Activated T-helper 9 cell treated with anti-CD3 and anti-CD28 coated beads, Interleukin-2, amount 50 U/mL, for 16 hours (primary cell): Measurements from ENCODE around the gene CLEC4F.
"Not testable (repeated sequence)": the region's sequence is repeated elsewhere in the genome, so short reads cannot be mapped to it uniquely, and the experiment has no call there.

Experiments
- DNase-seq: peaks from one replicate; pipeline ENCODE4 v3.0.0-alpha.2; 2020; ENCODE audit warnings: low read depth

Gene CLEC4F

DNA sequence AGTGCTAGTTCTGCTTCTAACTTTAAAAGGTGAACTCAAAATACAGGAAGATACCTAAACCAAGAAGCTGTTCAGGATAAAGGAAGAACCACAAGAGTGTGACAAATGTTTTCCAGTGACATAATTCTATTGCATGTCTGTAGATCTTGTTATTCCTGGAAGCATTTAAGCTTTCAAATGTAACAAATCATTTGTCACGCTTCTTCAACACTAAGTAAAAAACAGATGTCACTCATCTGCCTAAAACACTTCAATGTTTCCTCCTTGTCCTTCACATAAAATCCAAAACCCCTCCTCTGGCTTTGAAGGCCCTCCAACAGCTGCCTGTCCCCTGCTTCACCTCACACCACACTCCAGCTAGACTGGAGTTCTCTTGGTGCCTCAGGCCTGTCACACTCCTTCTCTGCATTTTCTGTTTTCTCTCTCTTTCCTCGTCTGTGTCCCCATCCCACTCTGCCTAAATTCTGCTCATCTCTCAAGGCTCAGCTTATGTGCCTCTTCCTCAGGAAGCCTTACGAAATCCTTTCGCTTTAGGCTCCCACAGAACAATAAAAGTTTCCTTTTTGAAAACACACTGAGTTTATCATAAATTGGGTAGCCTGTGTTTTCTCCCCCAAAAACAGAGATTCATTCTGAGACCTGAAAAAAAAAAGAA, 6.4 kb upstream of the CLEC4F start:
- no peak for DNase-seq

DNA sequence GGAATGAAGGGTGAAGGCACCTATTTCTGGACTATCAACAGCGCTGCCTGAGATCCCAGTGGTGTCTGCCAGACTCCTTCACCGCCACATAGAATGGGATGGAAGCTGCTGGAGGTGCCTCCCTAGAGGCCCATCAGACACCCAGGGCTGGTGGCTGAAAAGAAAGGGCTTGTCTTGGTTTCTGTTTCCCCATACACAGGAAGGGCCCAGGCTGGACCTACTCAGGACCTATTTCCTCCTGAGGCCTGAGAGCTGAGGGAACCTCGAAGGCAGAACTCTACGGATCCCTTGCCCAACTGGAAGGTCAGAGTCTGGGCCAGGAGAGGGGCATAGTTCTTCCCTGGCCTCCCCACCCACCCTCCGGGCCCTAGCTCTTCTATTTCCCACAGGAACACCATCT, 2.9 kb upstream of the CLEC4F start:
- no peak for DNase-seq

DNA sequence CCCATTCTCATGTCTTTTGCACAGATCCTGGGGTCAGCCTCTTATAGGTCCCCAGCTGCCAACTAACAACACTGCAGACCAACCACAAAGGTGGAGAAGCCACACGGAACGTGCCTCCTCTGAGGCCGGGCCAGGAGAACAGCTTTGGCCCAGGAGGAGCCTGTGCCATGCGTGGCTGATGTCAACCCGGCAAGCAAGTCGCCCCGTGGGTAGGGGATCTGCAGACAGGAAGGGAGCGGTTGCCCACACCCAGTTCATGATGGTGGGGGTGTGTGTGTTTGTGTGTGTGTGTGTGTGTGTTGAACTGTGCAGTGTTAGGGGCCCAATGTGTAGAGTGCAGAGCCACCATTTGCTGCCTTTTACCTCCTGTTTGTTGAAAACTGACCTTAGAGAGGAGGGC, 2.4 kb upstream of the CLEC4F start:
- DNase-seq: no peak

DNA sequence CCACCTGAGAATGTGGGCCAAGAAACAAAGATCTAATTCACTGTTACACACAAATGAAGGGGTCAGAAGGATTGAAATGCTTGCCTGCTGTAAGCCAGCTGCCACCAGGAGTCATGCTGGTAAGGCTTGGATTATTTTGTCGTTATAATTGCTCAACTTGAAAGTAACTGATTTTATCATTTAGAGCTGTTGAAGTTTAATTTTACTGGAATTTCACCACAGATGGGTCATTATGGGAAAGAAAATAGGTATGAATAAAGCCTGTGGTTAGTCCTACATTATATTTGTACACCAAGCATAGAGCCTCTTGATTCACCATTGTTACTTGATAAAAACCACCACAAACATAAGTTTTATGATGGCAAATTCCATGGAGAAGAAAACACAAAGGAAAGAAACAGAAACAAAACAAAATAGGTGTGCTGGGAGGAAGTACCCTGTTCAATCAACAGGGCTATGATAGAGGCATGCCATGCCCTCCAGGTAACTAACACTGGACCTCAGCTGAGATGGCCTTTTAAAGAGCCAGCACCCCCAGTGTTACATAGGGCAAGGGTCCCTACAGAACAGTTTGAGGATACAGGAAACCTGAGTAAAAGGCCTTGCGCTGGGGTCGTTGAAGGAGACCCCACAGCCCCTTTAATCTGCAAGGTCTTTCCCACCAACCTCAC, 3.0 kb downstream of the CLEC4F start:
- no peak for DNase-seq

DNA sequence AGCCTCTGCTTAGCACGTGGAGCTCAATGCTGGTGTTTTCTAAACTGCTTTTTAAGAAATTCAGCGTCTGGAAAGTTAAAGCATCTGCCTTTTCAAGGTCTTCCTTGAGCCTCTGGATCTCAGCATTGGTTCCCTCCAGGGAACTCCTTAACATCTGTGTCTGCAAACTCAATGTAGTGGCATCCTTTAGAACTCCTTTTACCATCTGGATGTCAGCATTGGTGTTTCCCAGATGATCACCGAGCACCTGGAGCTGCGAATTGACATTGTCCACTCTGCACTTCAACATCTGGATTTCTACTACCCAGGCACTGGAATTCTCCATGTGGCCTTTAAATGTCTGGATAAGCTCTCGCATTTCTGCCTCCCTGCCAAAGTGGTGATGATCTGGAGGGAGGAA, 3.7 kb downstream of the CLEC4F start:
- DNase-seq: no peak

DNA sequence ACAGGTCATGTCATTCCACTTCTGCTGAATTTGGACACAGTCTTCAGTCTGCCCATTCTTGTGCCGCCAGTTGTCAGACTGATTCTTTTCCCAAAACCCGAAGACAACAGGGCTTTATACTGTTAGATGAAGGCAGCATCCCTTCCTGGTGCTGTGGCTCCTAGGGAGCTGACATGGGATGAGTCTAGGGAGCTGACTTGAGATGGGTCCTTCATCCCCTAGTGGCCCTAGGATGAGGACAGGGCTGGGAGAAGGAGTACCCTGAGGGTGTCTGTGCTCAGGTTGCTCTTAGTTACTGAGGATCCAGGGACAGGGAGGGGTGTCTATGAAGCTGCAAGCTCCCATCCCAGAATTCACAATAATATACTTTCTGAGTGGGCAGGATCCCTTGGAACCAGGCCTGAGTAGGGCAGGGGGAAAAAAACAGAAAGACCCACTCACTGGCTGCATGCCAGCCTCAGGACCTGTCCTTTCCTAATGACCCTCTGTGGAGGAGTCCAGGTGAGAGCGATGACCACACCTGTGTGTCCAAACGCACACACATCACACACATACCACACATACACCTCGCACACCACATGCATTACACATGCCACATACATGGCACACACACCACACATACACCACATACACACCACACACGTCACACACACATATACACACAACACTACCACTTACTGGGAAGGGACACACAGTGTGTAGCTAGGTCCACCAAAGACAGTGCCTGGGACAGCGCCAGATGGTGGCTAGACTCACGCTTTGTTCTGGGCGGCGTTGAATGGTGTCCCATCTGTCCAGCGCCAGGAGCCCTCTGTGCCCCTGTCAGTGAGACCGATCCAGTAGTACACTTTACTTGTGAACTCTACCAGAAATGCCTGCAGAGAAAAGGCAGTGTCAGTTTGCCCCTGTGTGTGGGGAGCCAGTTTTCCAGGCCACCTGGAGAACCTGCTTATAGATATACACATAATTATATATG, 11.1 kb downstream of the CLEC4F start:
- no peak for DNase-seq

DNA sequence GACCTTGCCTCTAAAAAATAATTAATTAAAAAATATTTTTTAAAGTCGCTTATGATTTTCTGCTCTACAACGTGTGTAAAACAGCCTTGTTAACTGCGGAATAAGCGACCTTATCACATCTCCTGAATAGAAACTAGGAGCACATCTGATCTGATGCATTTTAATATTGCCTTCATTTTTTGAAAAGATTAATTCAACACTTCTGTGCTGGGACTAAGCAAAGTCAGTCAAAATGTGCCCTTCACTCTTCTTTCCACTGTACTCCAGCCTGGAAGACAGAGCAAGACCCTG, 12.6 kb downstream of the CLEC4F start:
- DNase-seq: no peak

DNA sequence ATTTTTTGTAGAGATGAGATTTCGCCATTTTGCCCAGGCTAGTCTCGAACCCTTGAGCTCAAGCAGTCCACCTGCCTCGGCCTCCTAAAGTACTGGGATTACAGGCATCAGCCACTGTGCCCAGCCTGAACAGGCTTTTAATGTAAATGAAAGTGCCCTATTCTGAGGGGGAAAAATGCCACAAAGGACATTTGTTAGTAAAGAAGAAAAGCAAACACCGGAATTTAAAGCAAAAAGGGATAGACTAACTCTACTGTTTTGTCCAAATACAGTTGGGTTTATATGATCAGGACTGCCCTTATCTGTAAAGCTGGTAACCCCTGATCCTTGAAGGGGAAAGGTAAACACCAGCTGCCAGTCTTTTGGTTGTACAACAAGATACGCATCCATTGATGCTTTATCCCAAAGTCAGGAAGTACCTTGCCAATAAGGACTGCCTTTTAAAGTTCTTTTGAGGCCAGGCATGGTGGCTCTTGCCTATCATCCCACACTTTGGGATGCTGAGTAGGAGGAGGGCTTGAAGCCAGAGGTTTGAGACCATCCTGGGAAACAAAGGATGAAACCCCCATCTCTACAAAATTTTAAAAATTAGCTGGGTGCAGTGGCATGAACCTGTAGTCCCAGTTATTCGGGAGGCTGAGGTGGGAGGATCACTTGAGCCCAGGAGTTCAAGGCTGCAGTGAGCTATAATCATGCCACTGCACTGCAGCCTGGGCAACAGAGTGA, 13.1 kb downstream of the CLEC4F start:
- no peak for DNase-seq

DNA sequence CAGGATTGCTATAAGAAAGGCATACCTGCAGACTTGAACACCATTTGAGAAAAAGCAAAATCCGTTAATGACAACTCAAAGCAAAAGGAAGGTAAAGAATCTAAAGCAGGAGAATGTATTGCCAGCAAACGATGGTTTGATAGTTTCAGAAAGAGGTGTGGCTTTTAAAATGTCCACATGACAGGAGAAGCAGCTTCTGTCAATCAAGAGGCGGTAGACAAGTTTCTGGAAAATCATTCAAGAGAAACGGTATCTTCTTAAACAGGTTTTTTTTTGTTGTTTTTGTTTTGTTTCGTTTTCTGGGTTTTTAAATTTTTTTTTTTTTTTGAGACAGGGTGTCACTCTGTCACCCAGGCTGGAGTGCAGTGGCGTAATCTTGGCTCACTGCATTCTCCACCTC, 13.8 kb downstream of the CLEC4F start:
- DNase-seq: no peak

DNA sequence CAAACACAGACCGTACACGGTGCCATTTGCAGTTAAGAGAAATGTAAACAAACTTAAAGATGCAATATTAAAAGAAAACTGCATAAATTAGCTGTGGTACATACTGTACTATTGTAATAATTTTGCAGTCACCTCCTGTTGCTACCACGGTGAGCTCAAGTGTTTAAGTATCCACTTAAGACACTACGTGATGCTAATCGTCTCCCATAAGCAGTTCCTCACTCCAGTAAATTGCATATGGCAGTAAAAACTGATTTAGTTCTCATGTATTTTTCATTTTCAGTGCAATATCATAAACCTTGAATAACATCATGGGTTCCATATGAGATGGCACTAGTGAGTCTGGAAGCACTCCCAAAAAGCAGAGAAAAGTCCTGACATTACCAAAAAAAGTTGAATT, 14.4 kb downstream of the CLEC4F start:
- no peak for DNase-seq

DNA sequence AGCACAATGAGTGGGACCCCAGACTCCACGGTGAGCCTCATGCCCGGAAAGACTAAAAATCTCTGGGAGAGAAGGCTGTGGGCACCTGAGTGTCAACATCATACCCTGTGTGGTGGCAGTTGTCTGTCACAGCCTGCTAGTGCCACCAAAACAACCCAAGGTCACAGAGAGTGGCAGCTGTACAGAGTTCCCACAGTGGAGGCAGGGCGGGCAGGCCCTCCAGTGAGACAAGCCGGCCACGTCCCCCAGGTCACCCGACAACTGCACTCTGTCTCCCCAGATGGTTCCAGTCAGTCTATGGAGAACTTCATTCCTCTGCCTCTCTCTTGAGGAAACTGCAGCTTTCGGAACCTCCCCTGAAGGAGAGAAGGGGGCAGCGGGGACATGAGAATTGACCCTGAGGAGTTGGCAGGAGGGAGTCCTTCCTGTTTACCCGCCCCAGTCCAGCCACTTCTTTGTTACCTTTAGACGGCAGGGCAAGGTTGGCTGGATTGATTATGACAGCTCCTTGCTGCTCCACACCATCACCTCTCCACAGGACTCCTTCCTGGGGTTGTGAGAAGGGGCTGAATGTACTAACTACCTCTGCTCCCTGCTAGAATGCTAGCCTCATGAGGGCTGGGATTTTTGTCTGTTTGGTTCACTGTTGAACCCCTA, 18.7 kb downstream of the CLEC4F start:
- no peak for DNase-seq

DNA sequence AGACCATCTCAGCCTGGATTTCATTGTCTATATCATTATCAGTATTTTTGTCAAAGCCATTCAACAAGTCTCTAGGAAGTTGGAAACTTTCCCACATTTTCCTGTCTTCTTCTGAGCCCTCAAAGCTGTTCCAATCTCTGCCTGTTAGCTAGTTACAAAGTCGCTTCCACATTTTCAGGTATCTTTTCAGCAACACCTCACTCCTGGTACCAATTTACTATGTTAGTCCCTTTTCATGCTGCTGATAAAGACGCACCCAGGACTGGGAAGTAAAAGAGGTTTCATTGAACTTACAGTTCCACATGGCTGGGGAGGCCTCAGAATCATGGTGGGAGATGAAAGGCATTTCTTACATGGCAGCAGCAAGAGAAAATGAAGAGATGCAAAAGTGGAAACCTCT, 20.7 kb downstream of the CLEC4F start:
- DNase-seq: no peak

DNA sequence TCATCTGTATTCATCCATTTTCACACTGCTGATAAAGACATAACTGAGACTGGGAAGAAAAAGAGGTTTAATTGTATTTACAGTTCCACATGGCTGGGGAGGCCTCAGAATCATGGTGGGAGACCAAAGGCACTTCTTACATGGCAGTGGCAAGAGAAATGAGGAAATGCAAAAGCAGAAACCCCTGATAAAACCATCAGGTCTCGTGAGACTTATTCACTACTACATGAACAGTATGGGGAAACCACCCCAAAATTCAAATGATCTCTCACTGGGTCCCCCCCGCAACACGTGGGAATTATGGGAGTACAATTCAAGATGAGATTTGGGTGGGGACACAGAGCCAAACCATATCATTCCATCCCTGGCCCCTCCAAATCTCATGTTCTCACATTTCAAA, 22.4 kb downstream of the CLEC4F start:
- DNase-seq: not testable (repeated sequence)

DNA sequence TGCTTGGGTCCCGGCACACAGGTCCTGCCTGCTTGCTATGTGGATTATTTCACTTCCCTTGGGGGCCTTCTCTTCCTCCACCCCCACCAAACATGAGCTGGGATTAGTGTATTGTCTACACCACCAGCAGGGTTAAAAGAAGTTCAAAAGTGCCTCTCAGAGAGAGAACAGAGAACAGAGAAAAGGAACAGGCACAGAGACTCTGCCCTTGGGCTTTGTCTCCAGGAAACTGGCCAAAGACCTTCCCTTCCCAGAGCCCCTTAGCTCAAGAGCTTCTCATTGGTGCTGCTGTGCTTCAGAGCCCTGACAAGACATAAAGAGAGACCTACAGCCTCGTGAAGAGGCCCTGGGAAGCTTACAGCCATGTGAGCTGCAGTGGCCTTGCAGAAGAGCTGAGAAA, 22.9 kb downstream of the CLEC4F start:
- no peak for DNase-seq

DNA sequence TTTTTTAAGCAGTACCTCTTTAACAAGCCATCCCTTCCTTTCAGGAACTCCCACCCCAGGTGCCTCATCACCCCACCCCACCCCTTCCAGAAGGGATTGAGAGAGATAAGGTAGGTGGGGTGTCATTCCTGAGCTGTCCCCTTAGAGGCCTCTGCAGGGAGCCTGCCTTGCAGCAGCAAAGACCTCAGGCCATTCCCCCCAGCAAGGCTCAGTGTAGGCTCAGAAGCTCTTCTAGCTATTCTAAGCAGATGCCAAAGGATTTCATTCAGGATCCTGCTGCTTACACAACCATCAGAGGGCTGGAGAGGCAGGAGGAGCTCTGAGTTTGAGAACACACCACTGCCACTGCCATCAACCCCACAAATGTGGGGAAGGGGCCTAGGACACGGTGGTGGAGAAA, 24.1 kb downstream of the CLEC4F start:
- no peak for DNase-seq

DNA sequence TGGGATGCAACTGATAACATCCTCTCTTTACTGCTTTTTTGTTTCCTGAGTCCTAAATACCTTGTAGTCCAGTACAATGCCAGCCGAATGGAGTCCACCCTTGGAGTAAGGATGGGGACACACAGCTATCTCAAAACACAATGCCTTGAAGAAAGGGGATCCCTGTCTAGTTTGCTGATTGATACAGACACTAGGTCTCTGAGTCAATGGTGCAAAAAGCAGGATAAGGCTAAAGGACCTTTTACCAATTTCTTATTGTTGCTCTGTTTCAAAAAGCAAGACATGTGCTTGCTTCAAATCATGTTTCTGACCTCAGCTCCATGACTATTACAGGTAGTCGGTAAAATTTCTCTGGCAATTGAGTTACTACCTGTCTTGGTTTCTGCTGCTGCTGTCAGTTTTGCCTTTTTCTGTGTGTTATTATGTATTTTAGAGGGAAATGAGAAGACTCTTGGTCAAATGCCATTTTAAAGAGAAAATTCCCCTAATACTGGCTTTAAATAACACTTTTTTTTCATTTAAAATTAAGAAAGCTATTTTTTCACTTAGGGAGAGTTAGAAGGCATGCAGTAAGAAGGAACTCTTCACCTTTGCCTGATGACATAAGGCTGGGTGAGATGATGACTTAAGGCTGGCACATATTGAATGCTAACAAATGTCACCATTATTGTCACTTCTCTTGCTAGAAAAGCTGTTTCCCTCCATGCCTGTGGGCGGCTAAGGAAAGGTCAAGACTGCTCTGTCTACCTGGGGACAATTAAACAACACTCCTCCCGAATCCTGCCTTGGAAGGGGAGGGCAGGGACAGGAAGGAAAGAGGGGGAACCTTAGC, 25.0 kb downstream of the CLEC4F start:
- no peak for DNase-seq

DNA sequence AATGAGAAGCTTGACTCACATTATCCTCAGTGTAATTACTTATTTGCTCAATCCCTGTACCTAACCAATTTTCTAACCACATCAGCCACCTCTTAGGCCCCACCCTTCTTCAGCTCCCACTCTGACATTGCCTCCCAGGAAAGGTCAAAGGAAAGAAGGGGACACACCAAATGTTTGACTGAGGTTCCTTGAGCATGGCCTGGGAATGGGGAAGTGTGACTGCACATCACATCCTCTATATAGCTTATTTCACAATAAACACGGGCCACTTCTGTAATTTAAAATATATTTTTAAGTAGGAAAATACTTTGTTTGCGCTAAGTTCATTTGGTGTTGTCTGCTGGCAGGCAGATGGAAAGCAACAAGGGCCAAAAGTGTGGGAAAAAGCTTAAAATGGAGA, 26.9 kb downstream of the CLEC4F start:
- DNase-seq: no peak

DNA sequence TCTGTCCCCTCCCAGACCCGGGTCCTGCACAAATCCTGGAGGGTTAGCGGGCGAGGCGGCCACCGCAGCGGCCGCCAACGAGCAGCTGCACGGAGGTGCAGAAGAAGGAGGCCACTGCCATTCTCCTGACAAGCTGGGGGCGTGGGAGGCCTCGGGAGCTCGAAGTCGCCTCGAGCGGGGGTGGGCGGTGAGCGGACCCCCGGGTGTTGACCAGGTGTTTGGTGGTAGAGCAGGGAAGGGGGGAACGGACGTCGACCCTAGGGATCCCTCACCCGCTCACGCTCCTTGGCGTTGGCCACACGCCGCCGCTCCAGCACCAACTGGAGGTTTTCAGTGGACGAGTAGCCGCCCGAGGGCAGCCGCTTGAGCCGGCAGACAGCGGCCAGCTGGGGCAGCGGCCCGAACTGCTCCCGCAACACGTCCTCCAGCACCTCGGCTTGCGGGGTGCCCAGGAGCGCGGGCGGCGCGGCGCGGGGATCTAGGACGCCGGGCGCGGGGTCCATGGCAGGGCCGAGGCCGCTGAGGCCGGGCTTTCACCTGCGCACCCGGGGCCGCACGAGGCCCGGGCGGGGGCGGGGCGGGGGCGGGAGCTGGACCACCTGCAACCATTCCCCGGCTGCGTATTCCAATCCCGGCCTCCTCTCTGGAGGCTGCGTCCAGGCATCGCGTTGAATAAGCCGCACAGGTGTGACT, 30.1 kb downstream of the CLEC4F start, which contains the start of gene FIGLA:
FIGLA (minus strand) TSS at position 508 of the 693 bp plus-strand sequence; CDS start at position 503, 5 bp downstream.
- no peak for DNase-seq

DNA sequence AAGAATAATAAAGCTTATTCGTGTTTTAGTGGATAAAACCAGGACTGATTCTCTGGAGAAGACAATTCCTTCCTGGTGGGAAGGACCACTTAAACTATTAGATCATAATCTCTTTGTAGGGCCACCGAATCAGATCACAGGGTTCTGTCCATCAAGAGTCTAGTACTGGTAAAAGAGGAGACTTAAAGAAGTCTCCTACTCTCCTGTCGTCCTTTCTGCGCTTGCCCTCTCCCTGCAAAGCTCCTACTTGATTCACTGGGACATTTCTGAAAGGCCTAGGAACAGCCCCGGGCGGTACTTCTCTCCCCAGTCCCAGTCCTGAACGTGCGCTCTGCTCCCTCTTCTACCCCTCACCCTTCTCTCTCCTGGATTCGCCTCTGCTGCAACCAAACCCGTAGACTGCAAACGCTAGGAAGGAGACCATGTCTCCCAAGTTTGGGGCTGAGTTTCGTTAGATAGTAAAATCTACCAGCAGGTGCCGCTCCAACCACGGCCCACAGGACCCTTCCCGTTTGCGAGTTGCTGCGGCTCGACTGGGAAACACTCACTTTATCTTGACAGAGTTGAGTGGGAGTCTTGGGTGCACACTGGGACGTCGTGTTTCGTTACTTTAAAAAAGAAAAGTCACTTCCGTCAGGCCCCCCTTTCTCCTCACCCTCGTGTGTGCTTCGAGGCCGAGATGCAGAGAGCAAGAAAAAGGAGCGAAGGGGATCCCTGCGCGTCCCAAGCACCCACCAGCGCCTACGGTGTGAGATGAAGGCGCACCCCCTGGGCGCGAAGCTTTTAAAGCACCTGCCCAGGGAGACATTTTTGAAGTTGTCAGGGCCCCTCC, 30.9 kb downstream of the CLEC4F start:
- DNase-seq: no peak
